Neuronal stem cell (in vitro differentiated cells): Measurements from ENCODE around the gene NOP56.

Experiments used
- DNase-seq: peaks from one replicate; pipeline ENCODE4 v3.0.0-alpha.2; 2013; ENCODE audit warnings: low spot score
- H2AFZ ChIP-seq: one replicate; pipeline ENCODE4 v1.6.1; 2013; ENCODE audit warnings: mild to moderate bottlenecking, low read length, inconsistent platforms
- H2AK5ac ChIP-seq: 2 replicates; pipeline ENCODE4 v1.6.1; 2013; ENCODE audit warnings: low read depth, mild to moderate bottlenecking, inconsistent platforms, low read length, moderate library complexity, mixed read lengths
- H2BK120ac ChIP-seq: 2 replicates; pipeline ENCODE4 v1.6.1; 2013; ENCODE audit warnings: low read depth, mild to moderate bottlenecking, inconsistent platforms, low read length, moderate library complexity, mixed read lengths
- H2BK12ac ChIP-seq: one replicate; pipeline ENCODE4 v1.6.1; 2013; ENCODE audit warnings: low read length, inconsistent platforms
- H2BK15ac ChIP-seq: 2 replicates; pipeline ENCODE4 v1.6.1; 2013; ENCODE audit warnings: mild to moderate bottlenecking, low read length, inconsistent platforms, mixed read lengths
- H2BK5ac ChIP-seq: one replicate; pipeline ENCODE4 v1.6.1; 2013; ENCODE audit warnings: inconsistent platforms, mild to moderate bottlenecking, low read length, moderate library complexity
- H3K14ac ChIP-seq: one replicate; pipeline ENCODE4 v1.6.1; 2013; ENCODE audit warnings: low read length, inconsistent platforms
- H3K18ac ChIP-seq: 2 replicates; pipeline ENCODE4 v1.6.1; 2013; ENCODE audit warnings: low read length, inconsistent platforms
- H3K23ac ChIP-seq: 2 replicates; pipeline ENCODE4 v1.6.1; 2013; ENCODE audit warnings: low read depth, mild to moderate bottlenecking, mixed read lengths, low read length, inconsistent platforms; ENCODE audit not compliant: poor library complexity
- H3K27ac ChIP-seq: replicated peaks from 3 replicates; pipeline ENCODE4 v1.5.1; 2013; ENCODE audit warnings: low read length, inconsistent platforms
- H3K27me3 ChIP-seq, 3 experiments: 2 replicates each; pipeline ENCODE4 v1.6.1; 2013; ENCODE audit warnings: low read length in 3 of 3, mild to moderate bottlenecking in 2 of 3, inconsistent platforms in 1 of 3, low read depth in 1 of 3, mixed read lengths in 1 of 3, moderate library complexity in 1 of 3; ENCODE audit not compliant: control insufficient read depth in 3 of 3, insufficient read depth in 3 of 3
- H3K36me3 ChIP-seq, 2 donors: replicated peaks in 1 of 2; 2 replicates each; pipeline ENCODE4 v1.6.1; 2013; ENCODE audit warnings: low read length in 2 of 2; ENCODE audit not compliant: control insufficient read depth in 2 of 2, insufficient read depth in 2 of 2
- H3K4ac ChIP-seq: 2 replicates; pipeline ENCODE4 v1.6.1; 2013; ENCODE audit warnings: inconsistent platforms, mild to moderate bottlenecking, low read length, moderate library complexity
- H3K4me1 ChIP-seq, 2 donors: 1 replicate in 1 of 2; 2 replicates in 1 of 2; pipeline ENCODE4 v1.6.1; 2013; ENCODE audit warnings: low read length in 2 of 2, low read depth in 1 of 2; ENCODE audit not compliant: control insufficient read depth in 2 of 2, insufficient read depth in 1 of 2
- H3K4me2 ChIP-seq: one replicate; pipeline ENCODE4 v1.6.1; 2013; ENCODE audit warnings: mild to moderate bottlenecking, low read length, inconsistent platforms; ENCODE audit not compliant: insufficient read depth, poor library complexity, severe bottlenecking
- H3K4me3 ChIP-seq, 2 donors: 2 replicates each; pipeline ENCODE4 v1.5.1; 2013; ENCODE audit warnings: low read length in 2 of 2, mild to moderate bottlenecking in 2 of 2, inconsistent platforms in 1 of 2, moderate library complexity in 1 of 2
- H3K79me1 ChIP-seq: one replicate; pipeline ENCODE4 v1.6.1; 2013; ENCODE audit warnings: low read depth, mild to moderate bottlenecking, inconsistent platforms, low read length, moderate library complexity
- H3K9ac ChIP-seq: one replicate; pipeline ENCODE4 v1.6.1; 2013; ENCODE audit warnings: mild to moderate bottlenecking, low read depth, low read length, inconsistent platforms; ENCODE audit not compliant: poor library complexity
- H3K9me3 ChIP-seq, 2 donors: replicated peaks in 1 of 2; 2 replicates each; pipeline versions ENCODE3 to v1.6.1; 2013; ENCODE audit warnings: low read length in 2 of 2, mild to moderate bottlenecking in 2 of 2, inconsistent platforms in 1 of 2, low read depth in 1 of 2, mixed read lengths in 1 of 2, moderate library complexity in 1 of 2; ENCODE audit not compliant: control insufficient read depth in 2 of 2, insufficient read depth in 1 of 2
- H4K8ac ChIP-seq: one replicate; pipeline ENCODE4 v1.6.1; 2013; ENCODE audit warnings: low read depth, mild to moderate bottlenecking, inconsistent platforms, low read length, moderate library complexity
- H4K91ac ChIP-seq: one replicate; pipeline ENCODE4 v1.6.1; 2013; ENCODE audit warnings: low read length, low read depth, mild to moderate bottlenecking, inconsistent platforms; ENCODE audit not compliant: poor library complexity
- WGBS, 2 donors: extraction: QIAGEN DNeasy Blood & Tissue Kit; methylation state at CpG; one replicate each; pipeline ENCODE4 v1.1.7; 2013; ENCODE audit warnings: missing lambda C conversion rate in 2 of 2, mixed read lengths in 1 of 2; ENCODE audit not compliant: insufficient read length in 2 of 2, insufficient replicate concordance in 1 of 2; ENCODE audit errors: extremely low coverage in 2 of 2; 5-methylcytosine and 5-hydroxymethylcytosine counted together

NOP56 gene

DNA sequence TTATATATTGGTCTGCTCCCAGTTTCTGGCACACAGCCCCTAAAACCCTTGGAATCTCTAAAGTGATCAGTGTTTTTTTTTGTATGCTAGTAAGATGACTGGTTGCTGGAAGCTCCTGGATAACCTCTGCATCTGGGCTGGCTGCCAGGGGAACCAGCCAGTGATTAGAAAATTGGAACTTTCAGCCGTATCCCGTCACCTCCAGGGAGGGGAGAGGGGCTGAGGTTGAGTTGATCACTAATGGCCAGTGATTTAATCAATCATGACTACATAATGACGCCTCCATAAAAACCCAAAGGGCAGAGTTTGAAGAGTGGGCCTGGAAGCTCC, 48.0 kb upstream of the NOP56 start:
- no peak overlapping the region for H3K4ac ChIP-seq
- H2AK5ac ChIP-seq, result no peak overlapping the region
- no peak for DNase-seq
- H3K27me3 ChIP-seq, result no peaks in the 10 kb centered on the region
- H3K18ac ChIP-seq, result no peak overlapping the region
- peaks cover 3 to 5% of the 10 kb centered on the region in 2 donors for H3K4me1 ChIP-seq
- H3K79me1 ChIP-seq, result no peaks in the 10 kb centered on the region
- no peak overlapping the region for H2BK12ac ChIP-seq
- no peak overlapping the region for H3K23ac ChIP-seq
- H3K27ac ChIP-seq, result no peak overlapping the region
- H2BK120ac ChIP-seq, result no peak overlapping the region
- no peak overlapping the region for H3K9ac ChIP-seq
- no peak overlapping the region for H4K8ac ChIP-seq
- H3K14ac ChIP-seq, result no peak overlapping the region
- H4K91ac ChIP-seq, result no peak overlapping the region
- H3K4me3 ChIP-seq, result no peak overlapping the region
- H2BK15ac ChIP-seq, result no peak overlapping the region
- no peak overlapping the region for H2AFZ ChIP-seq
- H3K4me2 ChIP-seq, result no peak overlapping the region
- H2BK5ac ChIP-seq, result no peak overlapping the region
- WGBS, 2 donors, result no CpG with 5 or more reads among the region's 3 CpGs
- H3K36me3 ChIP-seq, result no peaks in the 10 kb centered on the region
- H3K9me3 ChIP-seq, result peaks cover 7 to 9% of the 10 kb centered on the region in 2 donors

DNA sequence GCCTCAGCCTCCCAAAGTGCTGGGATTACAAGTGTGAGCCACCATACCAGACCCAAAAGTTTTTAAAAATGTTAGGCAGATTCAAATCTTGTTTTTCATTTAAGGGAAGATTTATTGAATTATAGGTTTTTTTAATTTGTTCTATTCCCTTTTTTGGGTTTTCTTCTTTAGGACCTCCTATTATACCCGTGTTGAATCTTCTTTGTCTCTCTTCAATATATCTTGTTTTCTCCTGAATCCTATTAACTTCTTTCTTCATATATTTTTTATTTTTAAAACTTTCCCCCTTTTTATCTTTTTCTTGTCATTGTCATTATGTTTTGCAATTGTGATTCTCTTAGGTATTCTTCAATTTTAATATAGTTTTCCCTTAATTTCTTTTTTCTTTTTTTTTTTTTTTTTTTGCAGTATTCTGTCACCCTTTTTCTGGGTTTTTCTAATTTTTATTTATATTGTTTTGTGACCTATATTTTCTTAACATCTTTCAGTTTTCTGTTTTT, 45.9 kb upstream of the NOP56 start:
- no peak overlapping the region for H3K18ac ChIP-seq
- no peak for DNase-seq
- no peak overlapping the region for H3K4me2 ChIP-seq
- no peak overlapping the region for H4K91ac ChIP-seq
- no peak overlapping the region for H3K4me3 ChIP-seq
- H3K79me1 ChIP-seq, result no peaks in the 10 kb centered on the region
- H2BK12ac ChIP-seq, result no peak overlapping the region
- H3K4ac ChIP-seq, result no peak overlapping the region
- peaks cover 0 to 4% (median 0%) of the 10 kb centered on the region in 3 experiments for H3K27me3 ChIP-seq
- H2BK5ac ChIP-seq, result no peak overlapping the region
- H2BK15ac ChIP-seq, result no peak overlapping the region
- no peaks in the 10 kb centered on the region for H3K4me1 ChIP-seq
- H3K9me3 ChIP-seq, result peaks cover 7 to 11% of the 10 kb centered on the region in 2 donors
- no peak overlapping the region for H4K8ac ChIP-seq
- no peak overlapping the region for H3K14ac ChIP-seq
- no CpG with 5 or more reads among the region's 1 CpG for WGBS, 2 donors
- H3K36me3 ChIP-seq, result no peaks in the 10 kb centered on the region
- no peak overlapping the region for H3K27ac ChIP-seq
- no peak overlapping the region for H3K23ac ChIP-seq
- H2AFZ ChIP-seq, result no peak overlapping the region
- no peak overlapping the region for H3K9ac ChIP-seq
- H2BK120ac ChIP-seq, result no peak overlapping the region
- H2AK5ac ChIP-seq, result no peak overlapping the region

DNA sequence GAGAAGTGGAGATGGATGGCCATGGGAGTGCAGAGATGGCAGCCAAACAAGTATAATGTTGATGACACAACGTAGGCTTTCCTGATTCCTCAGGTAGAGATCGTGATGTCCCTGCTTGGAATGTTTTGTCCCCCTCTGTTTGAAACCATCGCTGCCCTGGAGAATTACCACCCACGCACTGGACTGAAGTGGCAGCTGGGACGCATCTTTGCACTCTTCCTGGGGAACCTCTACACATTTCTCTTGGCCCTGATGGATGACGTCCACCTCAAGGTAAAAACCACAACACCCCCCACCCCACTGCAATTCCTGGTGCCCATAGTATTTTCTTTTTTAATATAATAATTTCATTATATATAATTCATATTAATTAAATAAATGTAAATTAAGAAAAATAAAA, 42.1 kb upstream of the NOP56 start:
- H3K23ac ChIP-seq, result no peak overlapping the region
- no peak overlapping the region for H3K4ac ChIP-seq
- no peak overlapping the region for H2BK120ac ChIP-seq

DNA sequence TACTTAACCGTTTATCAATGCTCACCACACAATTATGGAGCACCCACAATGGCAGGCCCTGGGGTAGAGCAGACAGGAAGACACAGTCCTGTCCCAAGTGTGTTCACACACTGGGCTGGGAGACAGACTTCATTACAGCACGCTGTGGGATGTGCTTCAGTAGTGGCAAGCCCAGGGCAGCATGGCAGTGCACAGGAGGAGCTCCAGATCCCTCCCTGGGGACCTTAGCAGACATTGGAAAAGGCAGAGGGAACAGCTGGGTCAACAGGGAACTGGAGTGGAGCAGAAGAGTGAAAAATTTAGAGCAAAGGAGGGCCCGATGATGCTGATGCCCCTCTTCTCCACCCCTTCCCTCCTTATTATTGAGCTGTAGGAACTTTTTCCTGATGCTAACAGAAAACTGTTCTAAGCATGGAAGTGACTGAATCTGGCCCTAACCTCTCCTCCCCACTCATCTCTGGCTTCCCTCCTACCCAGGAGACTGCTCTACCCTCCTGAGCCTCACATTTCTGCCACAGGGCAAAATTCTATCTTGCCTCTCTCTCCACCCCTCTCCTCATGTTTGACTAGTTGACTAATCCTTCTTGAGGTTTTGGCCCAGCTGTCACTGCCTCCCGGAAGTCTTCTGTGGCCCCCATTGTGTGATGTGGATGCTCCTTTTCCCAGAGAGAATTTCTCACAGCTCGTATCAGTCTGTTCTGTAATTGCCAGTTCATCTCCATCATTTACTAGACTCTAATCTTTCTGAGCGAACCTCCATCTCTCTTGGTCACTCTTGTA, 41.3 kb upstream of the NOP56 start:
- Histone ChIP-seq H3K9me3 (peaks cover 7 to 8% of the 10 kb centered on the region in 2 donors), H3K36me3 (no peaks in the 10 kb centered on the region), H3K18ac (no peak overlapping the region), H3K4ac (no peak overlapping the region), H4K8ac (no peak overlapping the region), H3K27me3 (peaks cover 0 to 9% (median 0%) of the 10 kb centered on the region in 3 experiments), H3K4me3 (no peak overlapping the region), H2BK5ac (no peak overlapping the region), H2AFZ (no peak overlapping the region), H3K79me1 (no peaks in the 10 kb centered on the region), H3K4me1 (no peaks in the 10 kb centered on the region), H4K91ac (no peak overlapping the region), H3K9ac (no peak overlapping the region), H2BK12ac (no peak overlapping the region), H2AK5ac (no peak overlapping the region), H3K14ac (no peak overlapping the region), H3K27ac (no peak overlapping the region), H2BK15ac (no peak overlapping the region), H3K4me2 (no peak overlapping the region), H3K23ac (no peak overlapping the region), H2BK120ac (no peak overlapping the region)
- no CpG with 5 or more reads among the region's 6 CpGs for WGBS, 2 donors
- DNase-seq, result no peak

More for the DNA sequence above, 42.1 kb upstream of the NOP56 start:
- no CpG with 5 or more reads among the region's 6 CpGs for WGBS, 2 donors
- Histone ChIP-seq H3K36me3 (no peaks in the 10 kb centered on the region), H2BK15ac (no peak overlapping the region), H3K9ac (no peak overlapping the region), H4K8ac (no peak overlapping the region), H3K9me3 (peaks cover 7 to 11% of the 10 kb centered on the region in 2 donors), H3K27me3 (peaks cover 0 to 4% (median 0%) of the 10 kb centered on the region in 3 experiments), H4K91ac (no peak overlapping the region), H3K4me2 (no peak overlapping the region), H3K4me1 (no peaks in the 10 kb centered on the region), H2BK12ac (no peak overlapping the region), H3K18ac (no peak overlapping the region), H3K27ac (no peak overlapping the region), H3K14ac (no peak overlapping the region), H3K4me3 (peak overlapping the region in 1 of 2 donors; percentile 4), H2AK5ac (no peak overlapping the region), H2BK5ac (no peak overlapping the region), H3K79me1 (no peaks in the 10 kb centered on the region), H2AFZ (no peak overlapping the region)
- no peak for DNase-seq
